Activated CD4-positive, alpha-beta T cell treated with anti-CD3 and anti-CD28 coated beads, Interleukin-2, Interleukin-4, amounts not matched to agents 100 ng/mL and 50 ng/mL, durations not matched to agents 16 hours and 8 hours (primary cell): ENCODE results near the gene CD81.
A peak's percentile ranks its signal among the peaks of the same experiment; 100 is the strongest.

ENCODE experiments used
- DNase-seq: peaks from one replicate; pipeline ENCODE4 v3.0.0-alpha.2; 2020; ENCODE audit warnings: low spot score

CD81 gene

GRCh38 chr11:2404735-2405196, 27.7 kb downstream of the CD81 start:
- no peak for DNase-seq

DNA sequence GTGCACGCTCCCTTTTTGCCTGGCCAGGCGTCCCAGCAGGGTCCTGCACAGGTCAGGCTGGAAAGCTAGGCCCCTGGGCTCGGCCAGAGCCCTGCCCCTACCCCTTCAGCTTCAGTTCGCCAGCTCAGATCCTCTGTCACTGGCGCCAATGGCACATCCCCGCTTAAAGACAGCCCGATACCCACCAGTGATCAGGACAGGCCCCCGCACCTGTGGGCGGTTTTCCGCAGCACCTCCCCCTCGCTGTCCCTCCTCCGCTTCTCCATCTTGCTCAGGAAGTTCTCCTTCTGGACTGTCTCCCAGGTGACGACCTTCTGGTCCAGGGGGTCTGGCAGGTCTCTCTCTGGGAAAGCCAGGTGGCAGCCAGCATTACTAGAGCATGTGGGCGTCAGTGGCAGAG, 29.3 kb downstream of the CD81 start:
- no peak for DNase-seq

GRCh38 chr11:2406878-2407410, 29.8 kb downstream of the CD81 start:
- DNase-seq, result no peak

- DNase-seq, result no peak
Observed at GRCh38 chr11:2408671-2409070, 31.6 kb downstream of the CD81 start.

- no peak for DNase-seq
Observed at GRCh38 chr11:2409126-2409525, 32.0 kb downstream of the CD81 start.

DNA sequence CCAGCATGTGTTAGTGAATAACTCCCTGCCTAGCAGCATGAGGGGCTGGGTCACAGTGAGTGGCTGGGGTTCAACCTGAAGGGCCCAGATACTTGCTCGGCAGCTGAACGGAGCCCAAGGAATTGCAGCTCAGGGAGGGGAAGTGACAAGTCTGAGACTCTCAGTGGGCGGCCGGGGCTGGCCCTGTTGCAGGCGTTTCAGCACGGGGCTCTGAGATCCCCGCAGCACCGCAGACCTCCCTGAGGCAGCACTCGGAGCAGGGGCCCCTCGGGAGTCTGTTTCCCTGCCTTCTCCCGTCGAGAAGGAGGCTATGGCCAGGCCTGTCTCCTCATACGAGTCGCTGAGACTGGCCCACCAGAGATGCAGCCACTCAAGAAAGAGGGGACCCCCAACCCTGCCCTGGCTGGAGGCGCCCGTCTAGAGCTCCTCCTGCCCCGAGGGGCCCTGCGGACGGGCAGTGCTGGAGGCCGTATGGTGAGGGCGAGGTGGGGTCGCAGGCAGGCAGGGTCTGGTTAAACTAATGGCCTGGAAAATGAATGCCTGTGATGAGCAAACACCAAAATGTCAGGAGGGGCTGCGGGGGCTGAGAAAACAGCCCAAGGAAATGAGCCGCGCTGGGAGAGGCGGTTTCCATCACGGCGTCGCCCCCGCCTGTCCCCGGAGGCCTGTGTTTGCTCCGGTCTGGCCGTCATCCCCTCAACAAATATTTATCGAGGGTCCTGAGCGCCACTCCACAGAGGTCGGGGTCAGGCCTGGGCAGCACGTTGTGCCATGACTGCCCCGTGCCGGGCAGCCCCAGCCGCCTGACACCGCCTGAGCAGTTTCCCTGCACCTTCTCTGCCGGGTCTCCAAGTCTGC, 32.7 kb downstream of the CD81 start:
- no peak for DNase-seq

DNA sequence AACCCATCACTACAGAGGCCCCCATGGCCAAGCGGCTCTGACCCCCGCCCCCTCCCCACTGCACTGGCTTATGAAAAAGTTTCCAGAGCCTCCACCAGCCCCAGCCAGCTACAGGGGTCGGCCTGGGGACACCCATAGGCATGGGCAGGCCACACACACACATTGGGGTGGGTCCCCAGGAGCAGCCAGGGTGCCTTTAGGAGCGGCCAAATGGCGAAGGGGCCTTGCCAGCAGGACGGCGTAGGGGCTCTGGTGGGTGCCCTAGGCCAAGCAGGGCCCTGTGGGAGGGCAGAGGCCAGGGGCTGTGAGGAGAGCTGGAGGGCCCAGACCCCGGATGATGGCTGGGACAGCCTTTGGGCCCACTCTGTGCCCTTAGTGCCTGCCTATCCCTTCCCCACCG, 33.5 kb downstream of the CD81 start:
- DNase-seq, result no peak

DNA sequence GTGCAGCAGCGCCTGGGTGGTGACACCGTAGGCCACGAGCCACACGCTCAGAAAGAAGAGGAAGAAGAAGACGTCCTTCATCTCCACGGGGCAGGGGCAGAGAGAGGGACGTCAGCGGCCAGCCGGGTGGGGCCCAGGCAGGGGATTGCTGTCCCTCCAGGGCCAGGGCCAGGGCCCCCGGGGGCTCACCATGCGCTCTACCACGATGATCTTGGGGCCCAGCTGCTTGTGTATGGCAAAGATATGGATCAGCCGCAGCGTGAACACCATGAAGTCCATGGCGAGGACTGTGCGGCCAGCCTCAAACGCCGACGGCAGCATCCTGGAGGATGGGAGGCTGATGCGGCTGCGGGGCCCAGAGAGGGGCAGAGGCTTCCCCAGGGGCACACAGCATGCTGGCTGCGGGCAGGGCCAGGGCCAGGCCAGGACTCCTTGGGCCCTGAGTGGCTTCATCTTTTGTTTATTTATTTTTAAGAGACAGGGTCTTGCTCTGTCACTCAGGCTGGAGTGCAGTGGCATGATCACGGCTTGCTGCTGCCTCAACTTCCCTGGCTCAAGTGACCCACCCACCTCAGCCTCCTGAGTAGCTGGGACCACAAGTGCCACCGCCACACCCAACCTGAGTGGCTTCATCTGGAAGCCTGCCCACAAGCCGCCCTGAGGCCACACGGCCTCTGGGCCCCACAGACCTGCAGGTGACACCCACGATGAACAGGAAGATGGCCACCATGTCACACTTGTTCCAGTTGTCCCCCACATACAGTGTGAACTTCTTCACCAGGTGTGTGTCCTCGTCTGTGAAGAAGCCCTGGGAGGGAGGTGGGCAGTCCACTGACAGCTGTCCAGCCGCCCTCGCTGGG, 34.6 kb downstream of the CD81 start:
- no peak for DNase-seq

DNA sequence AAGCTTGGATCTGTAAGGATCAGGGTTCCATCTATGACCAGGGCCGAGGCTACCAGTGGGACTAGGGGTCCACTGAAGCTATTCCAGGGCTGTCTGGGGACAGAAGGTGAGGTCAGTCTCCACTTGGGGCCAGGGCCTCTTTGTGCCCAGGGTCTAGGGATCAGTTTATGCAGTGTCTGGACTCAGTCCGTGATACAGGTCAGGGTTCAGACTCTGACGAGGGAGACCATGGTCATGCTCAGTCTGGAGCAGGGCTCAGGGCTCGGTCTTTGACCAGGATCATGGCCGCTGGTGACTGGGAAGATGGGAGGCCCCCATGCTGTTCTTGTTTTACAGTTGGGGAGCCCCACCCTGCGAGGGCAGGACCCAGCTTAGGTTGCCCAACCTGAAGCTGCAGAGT, 35.2 kb downstream of the CD81 start:
- no peak for DNase-seq

DNA sequence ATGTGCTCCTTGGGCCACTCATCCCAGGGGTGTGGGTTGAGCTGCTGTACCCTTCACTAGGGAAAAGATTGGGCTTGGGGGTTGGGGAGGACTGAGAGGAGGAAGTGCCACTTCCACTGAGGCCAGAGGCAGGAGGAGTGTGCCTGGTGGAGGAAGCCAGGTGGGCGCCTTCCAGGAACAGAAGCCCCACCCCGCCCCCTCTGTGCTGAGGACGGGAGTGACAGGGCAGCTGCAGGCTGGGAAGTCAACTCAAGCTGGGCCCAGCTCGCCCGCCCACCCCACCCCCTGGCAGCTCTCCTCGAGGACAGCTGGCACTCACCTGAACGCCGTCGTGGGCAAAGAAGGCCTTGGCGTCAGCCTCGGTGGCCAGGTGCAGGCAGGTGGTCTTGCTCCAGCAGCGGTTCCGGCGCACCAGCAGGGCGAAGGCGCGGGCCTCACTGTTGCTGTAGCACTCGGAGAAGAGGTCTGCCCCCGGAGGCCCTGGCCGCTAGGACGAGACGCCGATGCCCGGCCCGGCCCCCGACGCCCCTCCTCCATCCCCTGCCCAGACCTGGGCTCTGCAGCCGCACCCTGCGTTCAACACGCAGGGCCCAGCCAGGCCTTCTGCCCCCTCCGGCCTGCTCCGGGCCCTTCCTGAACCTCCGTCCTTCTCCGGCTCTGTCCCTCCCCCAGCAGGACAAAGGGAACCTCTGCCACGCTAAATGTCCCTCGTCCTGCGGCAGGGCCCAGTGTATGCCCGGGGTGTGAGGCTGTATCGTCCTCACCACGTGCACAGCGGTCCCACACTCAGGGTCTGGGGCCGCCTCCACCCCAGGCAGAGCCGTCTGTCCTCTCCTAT, 36.9 kb downstream of the CD81 start:
- DNase-seq, result no peak

DNA sequence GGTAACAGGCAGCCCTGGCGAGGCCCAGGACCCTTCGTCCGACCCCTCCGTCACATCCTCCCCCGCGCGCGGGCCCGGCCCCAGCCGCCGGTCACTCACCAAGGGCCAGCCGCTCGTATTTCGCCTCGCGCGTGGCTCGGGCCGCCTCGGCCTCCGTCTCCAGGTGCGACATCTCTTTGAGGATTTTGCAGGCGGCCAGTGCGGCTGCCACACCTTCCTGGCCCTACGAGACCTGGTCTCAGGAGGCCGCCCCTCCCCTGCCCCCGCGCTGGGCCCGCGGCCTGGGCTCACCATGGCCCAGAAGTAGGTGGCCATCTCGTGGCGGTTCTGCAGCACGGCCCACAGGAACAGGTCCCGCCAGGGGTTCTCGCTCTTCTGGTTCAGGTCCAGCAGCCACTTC, 37.5 kb downstream of the CD81 start:
- no peak for DNase-seq

DNA sequence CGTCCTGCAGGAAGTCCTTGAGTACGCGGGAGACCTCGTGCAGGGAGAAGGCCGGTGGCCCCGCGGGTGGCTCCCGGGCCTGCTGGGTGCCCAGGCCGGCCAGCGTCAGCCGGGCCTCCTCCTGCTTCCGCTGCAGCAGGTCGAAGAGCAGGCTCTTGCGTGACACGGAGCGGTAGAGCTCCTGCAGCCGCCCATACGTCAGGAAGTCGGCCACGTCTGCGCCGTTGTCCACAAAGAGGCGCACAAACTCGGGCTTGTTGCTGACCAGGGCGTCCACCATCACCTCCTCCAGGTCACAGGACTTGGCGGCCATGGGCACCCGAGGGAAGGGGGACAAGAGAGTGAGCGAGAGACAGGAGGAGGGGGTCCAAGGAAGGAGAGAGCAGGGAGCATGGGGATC, 38.1 kb downstream of the CD81 start:
- no peak for DNase-seq

DNA sequence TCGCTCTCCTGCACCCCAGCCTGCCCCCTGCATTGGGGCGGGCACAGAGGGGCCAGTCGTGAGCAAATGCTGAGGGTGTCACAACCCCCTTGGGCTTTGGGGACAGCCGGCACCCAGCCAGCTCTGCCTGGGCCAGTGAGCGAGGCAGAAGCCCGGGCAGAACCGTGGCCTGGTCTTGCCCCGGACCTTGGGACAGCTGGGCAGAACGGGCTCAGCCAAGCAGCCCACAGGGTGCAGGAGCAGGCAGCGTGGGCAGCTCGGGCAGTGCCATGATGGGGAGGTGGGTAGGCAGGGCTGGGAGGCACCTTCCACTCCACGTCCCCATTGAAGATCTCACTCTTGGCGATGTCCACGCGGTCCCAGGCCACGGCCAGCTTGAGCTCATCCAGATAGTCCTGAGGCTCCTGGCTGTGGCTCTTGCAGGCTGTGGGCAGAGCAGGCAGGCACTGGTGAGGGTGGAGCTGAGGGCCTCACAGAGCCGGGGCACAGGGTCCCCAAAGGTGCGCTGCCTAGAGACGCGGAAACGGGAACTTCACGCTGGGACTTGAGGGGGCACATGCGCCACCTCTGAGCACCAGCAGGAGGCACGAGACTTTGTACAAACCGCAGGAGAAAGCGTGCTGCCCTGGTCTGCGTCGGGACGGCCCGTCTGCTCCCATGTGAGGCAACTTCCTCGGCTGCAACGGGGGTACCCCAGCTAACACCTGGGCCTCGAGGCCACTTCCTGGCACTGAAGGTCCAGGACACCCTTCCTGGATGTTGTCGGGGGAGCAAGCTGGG, 38.7 kb downstream of the CD81 start:
- no peak for DNase-seq

DNA sequence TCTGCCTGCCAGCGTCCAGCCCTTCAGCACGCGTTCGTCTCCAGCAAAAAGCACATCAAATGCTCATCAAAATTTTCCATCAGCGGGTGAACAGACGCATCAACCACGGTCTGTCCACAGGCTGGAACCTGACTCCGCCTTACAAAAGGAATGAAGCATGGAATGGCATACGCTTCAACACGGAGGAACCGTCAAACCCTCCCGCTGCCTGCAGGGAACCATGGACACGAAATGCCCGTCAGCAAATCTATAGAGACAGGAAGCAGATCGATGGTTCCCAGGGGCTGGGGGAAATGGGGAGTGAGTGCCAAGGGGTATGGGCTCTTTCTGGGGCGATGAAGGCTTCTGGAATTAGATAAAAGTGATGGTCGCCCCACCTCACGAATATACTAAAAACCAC, 39.7 kb downstream of the CD81 start:
- DNase-seq, result no peak

GRCh38 chr11:2417856-2418692, 41.0 kb downstream of the CD81 start:
- DNase-seq, result no peak

- DNase-seq, result no peak
Observed at GRCh38 chr11:2418693-2419360, 41.7 kb downstream of the CD81 start.

DNA sequence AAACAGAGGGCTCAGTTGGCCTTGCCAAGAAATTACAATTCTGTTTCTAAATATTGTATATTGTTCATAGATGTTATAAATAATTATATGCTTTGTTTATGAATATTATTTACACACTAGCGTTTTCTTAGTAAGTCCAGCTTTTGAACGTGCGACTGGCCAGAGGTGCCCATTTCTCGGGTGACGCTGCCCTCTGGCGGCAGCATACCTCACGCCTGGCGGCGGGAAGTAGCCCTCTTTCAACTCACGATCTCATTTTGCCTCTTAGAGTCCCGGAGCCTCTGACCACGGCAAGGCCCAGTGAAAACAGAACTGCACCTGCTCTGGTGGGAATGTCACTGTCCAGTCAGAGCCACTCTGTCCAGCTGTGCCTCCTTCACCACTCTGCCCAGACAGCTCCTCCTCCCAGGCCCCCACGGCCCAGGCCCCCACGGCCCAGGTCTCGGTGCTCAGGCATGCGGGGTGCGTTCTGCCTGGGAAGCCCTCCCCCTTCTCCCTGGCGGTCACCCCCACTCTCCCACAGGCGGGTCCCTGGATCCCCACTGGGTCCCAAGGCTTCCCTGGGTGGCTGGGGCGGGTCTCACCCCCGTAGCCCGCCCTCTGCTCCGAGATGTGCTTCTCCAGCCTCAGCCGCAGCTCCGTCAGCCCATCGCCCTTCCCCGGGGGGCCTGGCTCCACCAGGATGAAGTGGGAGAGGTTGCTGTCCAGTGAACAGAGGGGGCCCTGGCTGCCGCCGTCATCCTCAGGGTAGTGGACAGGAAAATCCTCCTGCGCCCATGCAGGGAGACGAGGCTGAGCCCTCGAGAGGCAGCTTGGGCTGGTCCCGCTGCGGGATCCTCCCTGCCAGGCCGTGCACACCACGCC, 42.8 kb downstream of the CD81 start:
- peak; percentile 55 for DNase-seq

GRCh38 chr11:2420502-2421225, 43.6 kb downstream of the CD81 start:
- DNase-seq, result peak; percentile 69
